Coronary artery (tissue), 2 donors: ENCODE results near the gene RAB25.

Experiments
- DNase-seq: peaks from one replicate; pipeline ENCODE4 v3.0.0-alpha.2; 2017; ENCODE audit warnings: low spot score
- H3K27ac ChIP-seq, 2 donors: fragments of 200-600 bp; sonication (generic); one replicate each; pipeline ENCODE4 v1.5.1; 2016 to 2019
- H3K4me3 ChIP-seq: fragments of 200-600 bp; sonication (generic); 2 replicates; pipeline ENCODE4 v1.5.1; 2016; ENCODE audit warnings: mild to moderate bottlenecking, moderate library complexity
- CTCF ChIP-seq: fragments of 200-600 bp; sonication (generic); IDR thresholded peaks from one replicate; pipeline ENCODE4 v1.5.1; 2019; ENCODE audit warnings: antibody characterized with exemption

RAB25 gene

GRCh38 chr1:156060937-156061636 lies at the start of gene RAB25:
Gene RAB25 (plus strand): TSS chr1:156061160. CDS start chr1:156061401, 241 bp downstream.
- Histone ChIP-seq H3K27ac (no peak within 1 kb of the TSS), H3K4me3 (no peak within 1 kb of the TSS)
- DNase-seq = no peak
- TF ChIP-seq CTCF = no peak

- no peak for TF ChIP-seq CTCF
- DNase-seq = no peak
- Histone ChIP-seq H3K27ac (no peak overlapping the region), H3K4me3 (no peak overlapping the region)
Measured at GRCh38 chr1:156012051-156012817, 48.7 kb upstream of the RAB25 start.

- no peak overlapping the region for H3K4me3 ChIP-seq
- H3K27ac ChIP-seq = no peak overlapping the region
- no peak for TF ChIP-seq CTCF
- no peak for DNase-seq
Measured at GRCh38 chr1:156014829-156015228, 46.1 kb upstream of the RAB25 start.

GRCh38 chr1:156019946-156020292 lies 41.0 kb upstream of the RAB25 start:
- no peak for TF ChIP-seq CTCF
- no peak for DNase-seq
- Histone ChIP-seq H3K27ac (peak overlapping the region; percentile 92 to 96), H3K4me3 (peak overlapping the region; percentile 92)

- H3K4me3 ChIP-seq = peak within 1 kb of the TSS; percentile 92
- TF ChIP-seq CTCF = no peak
- DNase-seq = peak; percentile 93
- H3K27ac ChIP-seq = peak within 1 kb of the TSS; percentile 92 to 96
Measured at GRCh38 chr1:156020293-156021092, 40.5 kb upstream of the RAB25 start, which contains the start of gene SSR2. Gene SSR2 (minus strand): TSS chr1:156020951. CDS start chr1:156020167, 784 bp downstream.

GRCh38 chr1:156021093-156021428 lies 39.9 kb upstream of the RAB25 start:
- peak overlapping the region; percentile 92 for H3K4me3 ChIP-seq
- DNase-seq = no peak
- peak overlapping the region; percentile 92 to 96 for H3K27ac ChIP-seq
- no peak for TF ChIP-seq CTCF
